GM15510 (cell line): Measurements from ENCODE around the gene IFNLR1.

Experiments used
- POLR2A ChIP-seq: IDR thresholded peaks from 3 replicates; pipeline ENCODE4 v1.6.1; 2011; ENCODE audit warnings: borderline replicate concordance; ENCODE audit not compliant: insufficient read length; ENCODE audit errors: extremely low read depth

Gene IFNLR1

GRCh38 chr1:24209097-24209496, 22.0 kb upstream of the IFNLR1 start:
- no peak for TF ChIP-seq POLR2A

GRCh38 chr1:24207709-24208108, 20.6 kb upstream of the IFNLR1 start:
- TF ChIP-seq POLR2A: no peak

- TF ChIP-seq POLR2A: no peak
Measured at GRCh38 chr1:24206516-24207394, 19.7 kb upstream of the IFNLR1 start.

GRCh38 chr1:24206083-24206464, 19.0 kb upstream of the IFNLR1 start:
- TF ChIP-seq POLR2A: no peak

- TF ChIP-seq POLR2A: no peak
Measured at GRCh38 chr1:24205345-24206082, 18.4 kb upstream of the IFNLR1 start.

GRCh38 chr1:24204116-24204515, 17.0 kb upstream of the IFNLR1 start:
- no peak for TF ChIP-seq POLR2A

- TF ChIP-seq POLR2A: no peak
Measured at GRCh38 chr1:24203404-24203803, 16.3 kb upstream of the IFNLR1 start.

- TF ChIP-seq POLR2A: no peak
Measured at GRCh38 chr1:24202987-24203386, 15.9 kb upstream of the IFNLR1 start.

GRCh38 chr1:24202556-24202955, 15.5 kb upstream of the IFNLR1 start:
- TF ChIP-seq POLR2A: no peak

- no peak for TF ChIP-seq POLR2A
Measured at GRCh38 chr1:24201941-24202440, 14.9 kb upstream of the IFNLR1 start.

GRCh38 chr1:24199291-24199900, 12.3 kb upstream of the IFNLR1 start:
- no peak for TF ChIP-seq POLR2A

GRCh38 chr1:24198766-24199165, 11.7 kb upstream of the IFNLR1 start:
- TF ChIP-seq POLR2A: no peak

GRCh38 chr1:24195874-24196273, 8.8 kb upstream of the IFNLR1 start:
- TF ChIP-seq POLR2A: no peak

GRCh38 chr1:24195136-24195535, 8.0 kb upstream of the IFNLR1 start:
- no peak for TF ChIP-seq POLR2A

GRCh38 chr1:24193046-24193445, 6.0 kb upstream of the IFNLR1 start:
- no peak for TF ChIP-seq POLR2A
